GM20431 (cell line): ENCODE results near the gene ATG16L1.

Experiments
- in situ Hi-C: fragments of 300-500 bp; cut with MseI, MboI; formaldehyde crosslinking; loops from one replicate; pipeline ENCODE4 v1.15.0; 2020; ENCODE audit warnings: low sequenced_read_pairs; ENCODE audit not compliant: unreplicated experiment

ATG16L1 gene

GRCh38 chr2:233256048-233256447 lies 4.6 kb downstream of the ATG16L1 start:
- in situ Hi-C loops, result no loop called here

DNA sequence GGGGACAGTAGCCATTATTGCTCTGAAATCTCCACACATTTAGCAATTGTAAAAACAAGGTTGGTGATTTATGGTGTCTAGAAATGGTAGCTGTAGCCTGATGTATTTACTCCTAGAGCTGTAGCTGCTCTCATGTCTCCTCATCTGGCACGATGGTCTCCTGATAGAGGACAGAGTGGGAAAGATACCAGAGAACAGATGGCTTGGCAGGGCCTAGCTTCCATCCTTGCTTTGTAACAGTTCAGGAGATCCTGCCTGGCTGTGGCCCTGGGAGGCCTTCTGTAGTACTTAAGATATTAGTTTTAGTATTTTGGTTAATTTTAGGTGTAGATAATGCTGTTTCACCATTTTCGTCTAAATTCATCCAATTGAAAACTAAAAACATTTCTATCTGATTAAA lies 6.7 kb downstream of the ATG16L1 start:
- in situ Hi-C loops, result no loop called here

DNA sequence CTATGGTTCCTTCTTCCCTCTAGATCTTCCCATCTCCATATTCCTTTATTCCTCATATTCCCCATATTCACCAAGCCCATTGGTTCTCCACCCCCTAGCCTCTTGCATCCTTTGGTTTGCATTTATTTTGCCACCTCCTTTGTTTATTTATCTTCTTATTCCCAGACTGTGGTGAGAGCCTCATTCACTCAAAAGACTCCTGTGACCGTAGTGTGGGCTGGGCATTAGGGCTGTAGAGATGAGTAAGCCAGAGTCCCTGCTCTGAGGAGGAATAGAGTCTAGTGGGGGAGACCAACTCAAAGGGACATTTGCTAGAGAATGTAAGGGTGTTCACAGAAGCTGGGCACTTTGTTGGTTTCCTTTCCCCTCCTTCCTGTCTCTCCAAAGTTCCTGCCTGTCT lies 8.3 kb downstream of the ATG16L1 start:
- in situ Hi-C loops, result no loop called here

- in situ Hi-C loops, result no loop called here
Observed at GRCh38 chr2:233260661-233261060, 9.2 kb downstream of the ATG16L1 start.

DNA sequence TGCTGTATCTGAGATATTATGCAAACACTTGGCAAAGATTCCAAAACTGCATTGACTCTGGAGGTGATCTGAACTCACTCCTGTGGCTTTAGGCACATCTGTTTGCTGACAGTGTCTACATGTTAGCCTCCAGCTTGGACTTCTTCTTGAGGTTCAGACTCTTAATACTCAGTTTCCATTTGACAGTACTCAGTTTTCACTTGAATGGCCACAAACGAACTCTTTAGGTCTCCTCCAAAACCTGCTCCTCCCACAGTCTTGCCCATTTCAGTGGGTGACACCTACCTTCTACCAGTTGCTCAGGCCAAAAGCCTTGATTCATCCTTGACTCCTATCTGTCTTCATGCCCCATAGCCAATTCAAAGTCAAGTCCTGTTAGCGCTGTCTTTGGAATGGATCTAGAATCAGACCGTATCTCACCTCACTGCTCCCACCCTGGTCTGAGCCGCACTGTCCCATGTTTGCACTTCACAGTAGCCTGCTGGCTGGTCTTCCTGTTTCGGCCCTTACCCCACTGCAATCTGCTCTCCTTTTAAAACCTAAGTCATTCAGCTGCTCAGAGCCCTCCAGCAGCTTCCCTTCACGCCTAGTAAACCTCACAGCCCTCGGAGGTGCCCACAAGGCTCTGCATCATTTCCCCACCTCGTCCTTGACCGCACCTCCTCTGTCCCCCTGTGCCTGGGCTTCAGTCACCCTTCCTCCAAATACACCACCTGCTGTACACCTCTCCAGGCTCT lies 10.5 kb downstream of the ATG16L1 start:
- in situ Hi-C loops, result no loop called here

- in situ Hi-C loops, result no loop called here
Observed at GRCh38 chr2:233262562-233262961, 11.1 kb downstream of the ATG16L1 start.

GRCh38 chr2:233263045-233263570 lies 11.6 kb downstream of the ATG16L1 start:
- in situ Hi-C loops, result no loop called here

DNA sequence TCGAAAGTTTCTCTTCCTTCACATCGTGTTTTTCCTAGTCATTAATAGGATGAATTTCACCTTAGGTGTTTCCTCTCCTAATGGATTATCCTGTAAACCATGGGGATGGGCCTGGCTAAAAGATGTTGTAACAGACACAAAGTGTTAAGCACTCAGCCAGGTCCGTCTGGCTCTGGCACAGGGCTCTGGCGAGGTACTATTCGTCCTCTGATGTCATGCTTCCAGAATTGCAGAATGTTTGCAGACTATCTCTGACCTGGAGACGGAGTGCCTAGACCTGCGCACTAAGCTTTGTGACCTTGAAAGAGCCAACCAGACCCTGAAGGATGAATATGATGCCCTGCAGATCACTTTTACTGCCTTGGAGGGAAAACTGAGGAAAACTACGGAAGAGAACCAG lies 13.2 kb downstream of the ATG16L1 start:
- in situ Hi-C loops, result no loop called here

DNA sequence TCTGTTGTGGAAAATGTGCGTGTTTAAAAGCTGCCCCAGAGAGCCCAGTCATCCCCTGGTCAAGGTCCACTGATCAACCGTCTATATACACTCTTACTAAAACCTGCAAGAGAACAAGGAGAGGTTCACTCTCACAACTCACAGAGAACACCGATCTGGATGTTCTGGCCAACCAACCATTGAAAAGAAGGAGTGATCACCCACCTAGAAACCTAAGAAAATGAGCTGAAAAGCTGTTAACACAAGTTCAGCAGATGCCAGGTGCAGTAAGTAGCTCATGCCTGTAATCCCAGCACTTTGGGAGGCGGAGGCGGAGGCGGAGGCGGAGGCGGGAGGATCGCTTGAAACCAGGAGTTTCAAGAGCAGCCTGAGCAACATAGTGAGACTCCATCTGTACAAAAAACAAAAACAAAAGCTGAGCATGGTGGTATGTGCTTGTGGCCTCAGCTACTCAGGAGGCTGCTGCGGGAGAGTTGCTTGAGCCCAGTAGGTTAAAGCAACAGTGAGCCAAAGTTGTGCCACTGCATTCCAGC lies 14.5 kb downstream of the ATG16L1 start:
- in situ Hi-C loops, result no loop called here

DNA sequence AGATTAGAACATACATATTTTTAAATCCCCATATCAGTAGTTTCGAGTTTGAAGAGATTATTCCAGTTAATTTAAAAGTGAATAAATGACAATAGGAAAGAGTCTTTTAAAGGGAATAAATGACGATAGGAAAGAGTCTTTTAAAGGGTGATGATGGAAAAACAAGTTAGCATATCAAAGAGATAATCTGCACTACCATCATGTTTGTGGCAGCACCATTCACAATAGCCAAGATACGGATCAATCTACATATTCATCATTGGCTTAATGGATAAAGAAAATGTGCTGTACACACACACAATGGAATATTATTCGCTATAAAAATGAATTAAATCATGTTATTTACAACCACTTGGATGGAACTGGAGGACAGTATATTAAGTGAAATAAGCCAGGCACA lies 15.0 kb downstream of the ATG16L1 start:
- in situ Hi-C loops, result no loop called here

GRCh38 chr2:233267516-233268245 lies 16.2 kb downstream of the ATG16L1 start:
- in situ Hi-C loops, result no loop called here

DNA sequence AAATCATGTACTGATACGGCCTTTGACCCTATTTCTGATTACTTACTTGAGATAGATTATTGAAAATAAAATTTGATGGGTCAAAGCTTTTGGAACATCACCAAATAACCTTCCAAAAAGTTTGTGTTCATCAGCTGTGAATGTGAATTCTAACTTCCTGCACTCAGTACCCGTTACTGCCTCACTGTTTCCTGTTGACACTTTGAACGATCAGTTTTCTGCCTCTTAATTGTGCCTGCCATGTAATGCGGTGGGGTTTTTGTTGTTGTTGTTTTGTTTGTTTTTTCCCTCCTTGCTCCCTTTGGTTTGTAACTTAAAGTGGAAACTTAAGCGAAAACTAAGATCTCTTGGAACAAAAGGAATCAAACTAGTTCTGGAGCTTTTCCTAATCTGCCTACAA lies 18.9 kb downstream of the ATG16L1 start:
- in situ Hi-C loops, result no loop called here

DNA sequence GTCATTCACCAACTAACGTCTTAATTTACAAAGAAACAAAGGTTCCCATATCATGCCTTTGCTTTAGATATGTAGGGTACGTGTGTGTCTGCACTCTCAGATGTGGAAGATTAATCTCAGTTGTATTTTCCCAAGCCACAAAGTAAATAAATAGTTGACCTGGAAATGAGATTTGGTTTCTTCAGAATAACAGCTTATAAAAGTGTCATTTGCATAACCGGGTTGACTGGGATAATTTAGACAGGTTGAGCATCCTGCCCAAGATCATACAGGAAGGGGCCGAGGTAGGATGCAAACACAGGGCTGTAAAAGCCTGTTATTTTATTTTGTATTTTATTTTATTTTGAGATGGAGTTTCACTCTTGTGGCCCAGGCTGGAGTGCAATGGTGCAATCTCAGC lies 19.5 kb downstream of the ATG16L1 start:
- in situ Hi-C loops, result no loop called here

DNA sequence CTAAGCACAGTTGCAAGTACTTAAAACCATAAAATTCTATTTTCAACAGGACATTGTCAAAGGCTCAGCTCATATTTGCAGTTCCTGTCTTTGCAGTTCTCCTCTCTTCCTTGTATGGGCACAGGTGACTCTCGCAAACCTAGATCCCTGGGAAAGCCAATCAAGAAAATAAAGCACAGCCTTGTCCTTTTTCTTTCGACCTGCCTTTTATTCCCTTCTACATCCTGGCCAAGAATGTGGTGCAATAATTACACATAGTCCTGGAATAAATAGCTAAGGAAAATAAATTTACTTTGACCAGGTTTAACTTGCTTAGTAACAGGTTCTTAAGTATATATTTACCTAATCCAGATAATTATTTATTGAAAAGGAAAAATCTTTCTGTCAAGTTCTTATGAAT lies 20.2 kb downstream of the ATG16L1 start:
- in situ Hi-C loops, result no loop called here

DNA sequence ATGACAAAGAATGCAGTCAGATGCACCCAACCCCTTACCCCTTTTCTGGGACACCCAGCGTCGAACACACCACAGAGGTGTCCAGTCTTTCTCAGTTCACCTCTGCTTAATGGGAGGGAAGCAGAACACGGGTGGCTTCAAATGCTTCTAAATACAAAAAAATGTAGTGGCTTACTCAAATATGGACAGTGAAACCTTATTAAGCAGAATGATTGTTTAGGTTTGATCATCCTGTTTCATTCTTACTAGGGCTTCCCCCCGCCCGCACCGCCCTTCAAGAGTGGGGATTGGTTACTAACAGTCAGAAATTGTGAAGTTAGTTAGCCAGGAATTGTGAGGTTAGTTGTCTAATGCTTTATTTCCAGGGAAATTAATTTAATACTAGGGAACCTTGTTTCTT lies 21.6 kb downstream of the ATG16L1 start:
- in situ Hi-C loops, result no loop called here

DNA sequence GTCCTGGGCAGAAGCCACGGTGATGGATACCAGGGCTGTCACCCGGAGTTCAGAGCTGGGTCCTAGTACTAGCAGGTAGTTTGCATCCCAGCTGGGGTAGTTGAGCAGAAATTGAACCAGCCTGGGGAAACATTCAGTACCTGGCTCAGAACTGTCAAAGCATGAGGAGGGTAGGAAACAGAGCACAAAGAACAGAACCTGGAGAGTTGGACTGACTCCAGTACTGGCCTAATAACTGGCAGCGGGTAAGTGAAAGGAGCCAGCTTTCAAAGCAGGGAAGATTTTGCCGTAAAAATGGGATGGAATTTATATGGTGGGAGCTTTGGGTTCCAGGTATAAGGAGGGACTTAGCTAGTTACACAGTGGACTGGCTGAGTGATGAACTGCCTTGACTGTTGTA lies 23.8 kb downstream of the ATG16L1 start:
- in situ Hi-C loops, result no loop called here

DNA sequence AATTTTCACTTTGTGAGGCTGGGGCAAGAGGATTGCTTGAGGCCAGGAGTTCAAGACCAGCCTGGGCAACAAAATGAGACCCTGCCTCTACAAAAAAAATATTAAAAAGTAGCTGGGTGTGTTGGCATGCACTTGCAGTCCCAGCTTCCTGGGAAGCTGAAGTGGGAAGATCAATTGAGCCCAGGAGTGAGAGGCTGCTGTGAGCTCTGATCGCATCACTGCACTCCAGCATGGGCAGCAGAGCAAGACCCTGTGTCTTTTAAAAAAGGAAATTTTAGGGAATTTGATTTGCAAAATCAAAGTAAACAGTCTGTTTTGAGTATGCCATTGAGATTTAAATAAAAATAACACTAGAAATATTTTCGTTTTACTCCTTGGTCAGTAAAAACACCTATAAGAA lies 27.4 kb downstream of the ATG16L1 start:
- in situ Hi-C loops, result no loop called here

- in situ Hi-C loops, result no loop called here
Observed at GRCh38 chr2:233280114-233280693, 28.7 kb downstream of the ATG16L1 start.

DNA sequence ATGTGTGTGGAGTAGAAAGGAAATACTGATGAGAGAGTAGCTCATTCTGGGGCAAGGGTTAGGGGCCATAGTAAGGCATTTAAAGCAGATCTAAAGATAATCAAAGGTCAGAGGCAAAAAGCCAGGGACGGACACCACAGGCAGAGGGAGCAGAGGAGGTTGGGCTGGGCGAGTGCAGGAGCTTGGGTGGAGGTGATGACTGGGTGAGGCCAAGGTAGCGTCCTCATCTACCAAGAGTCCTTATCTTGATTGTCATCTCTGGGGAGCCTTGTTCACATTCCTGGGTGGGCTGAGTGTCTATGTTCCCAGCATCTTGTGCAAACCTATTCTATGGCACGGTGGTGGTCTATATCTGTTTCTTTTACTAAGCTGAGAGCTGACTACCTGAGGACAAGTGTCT lies 30.1 kb downstream of the ATG16L1 start:
- in situ Hi-C loops, result no loop called here

DNA sequence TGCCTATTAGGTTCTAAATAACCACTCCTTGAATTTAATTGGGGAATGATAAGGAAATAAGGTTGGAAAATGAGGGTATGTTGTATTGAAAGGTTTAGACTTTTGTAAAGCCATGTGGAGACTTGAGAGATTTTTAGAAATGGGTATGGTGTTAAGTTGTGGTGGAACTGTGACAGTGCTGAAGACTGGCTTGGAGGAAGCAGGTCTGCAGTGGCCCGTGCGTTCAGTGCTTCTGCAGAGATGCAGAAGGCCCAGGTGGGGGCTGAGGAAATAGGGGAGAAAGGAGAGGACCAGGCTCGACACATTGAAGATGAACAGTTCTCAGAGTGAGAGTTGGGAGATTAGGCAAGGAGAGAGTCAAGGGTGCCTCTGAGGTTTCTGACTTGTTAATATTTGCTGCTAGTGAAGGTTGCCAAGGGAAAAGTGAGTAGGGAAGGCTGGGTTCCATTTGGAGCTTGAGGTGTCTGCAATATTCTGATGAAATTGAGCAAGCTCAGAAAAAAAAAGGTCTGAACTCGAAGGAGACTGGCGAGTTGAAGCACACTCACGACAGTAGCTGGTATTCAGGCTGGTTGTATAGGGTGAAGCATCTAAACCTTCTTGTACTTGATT lies 30.6 kb downstream of the ATG16L1 start:
- in situ Hi-C loops, result no loop called here

GRCh38 chr2:233285921-233286320 lies 34.4 kb downstream of the ATG16L1 start:
- in situ Hi-C loops, result no loop called here
